IMR-90 (cell line): Measurements from ENCODE around the gene ADCK1. TPM values are rescaled to one million over a fixed set of nuclear protein-coding genes. Genes with fewer than 3 reads are reported as not detected.

Experiments used
- ATAC-seq: fragments of 200-7000 bp; cut with Tn5 transposase; 2 replicates; pipeline ENCODE4 v1.9.1; 2020; ENCODE audit warnings: low read depth, mild to moderate bottlenecking, moderate library complexity
- BruUV-seq: library from RNA; stranded (reverse); fragments of 400-500 nt; replicated peaks from 2 replicates; lab custom pipeline; 2021; lab: Mats Ljungman, UMichigan
- CTCF ChIA-PET: fragments of 300-600 bp; formaldehyde crosslinking; extraction: SDS; loops from one replicate; lab custom pipeline; 2021; ENCODE audit warnings: antibody characterized with exemption; lab: Yijun Ruan, JAX
- POLR2A ChIA-PET: fragments of 300-600 bp; sonication (Branson Sonifier 250); formaldehyde crosslinking; loops from one replicate; lab custom pipeline; 2022; ENCODE audit warnings: antibody characterized with exemption; ENCODE audit not compliant: unreplicated experiment; lab: Charles Lee
- DNase-seq: peaks from one replicate; pipeline ENCODE4 v3.0.0; 2013
- H2AFZ ChIP-seq: replicated peaks from 2 replicates; pipeline ENCODE3; 2013; ENCODE audit warnings: low read length, mild to moderate bottlenecking; ENCODE audit not compliant: poor library complexity
- H2AK5ac ChIP-seq: 2 replicates; pipeline ENCODE4 v1.6.1; 2013; ENCODE audit warnings: low read depth, low read length, inconsistent platforms
- H2AK9ac ChIP-seq: replicated peaks from 2 replicates; pipeline ENCODE3; 2013; ENCODE audit warnings: mild to moderate bottlenecking, low read depth, low read length, moderate library complexity; ENCODE audit not compliant: poor library complexity
- H2BK120ac ChIP-seq: 2 replicates; pipeline ENCODE4 v1.6.1; 2013; ENCODE audit warnings: low read depth, low read length, inconsistent platforms
- H2BK15ac ChIP-seq: 3 replicates; pipeline ENCODE4 v1.6.1; 2013; ENCODE audit warnings: low read depth, low read length, inconsistent platforms
- H2BK20ac ChIP-seq: 2 replicates; pipeline ENCODE4 v1.6.1; 2013; ENCODE audit warnings: low read depth, mild to moderate bottlenecking, inconsistent platforms, low read length, moderate library complexity
- H2BK5ac ChIP-seq: 2 replicates; pipeline ENCODE4 v1.6.1; 2013; ENCODE audit warnings: mild to moderate bottlenecking, low read depth, low read length, inconsistent platforms; ENCODE audit not compliant: poor library complexity, severe bottlenecking
- H3K14ac ChIP-seq: replicated peaks from 2 replicates; pipeline ENCODE4 v1.6.1; 2013; ENCODE audit warnings: low read depth, low read length, inconsistent platforms
- H3K18ac ChIP-seq: 2 replicates; pipeline ENCODE4 v1.6.1; 2013; ENCODE audit warnings: low read depth, low read length, control low read depth
- H3K23ac ChIP-seq: 2 replicates; pipeline ENCODE4 v1.6.1; 2013; ENCODE audit warnings: low read depth, low read length, inconsistent platforms
- H3K27ac ChIP-seq: 2 replicates; pipeline ENCODE4 v1.5.1; 2013; ENCODE audit warnings: mild to moderate bottlenecking, control low read depth, low read length; ENCODE audit not compliant: insufficient read depth
- H3K27me3 ChIP-seq: 2 replicates; pipeline ENCODE4 v1.6.1; 2013; ENCODE audit warnings: low read length; ENCODE audit not compliant: control insufficient read depth, insufficient read depth
- H3K36me3 ChIP-seq: 2 replicates; pipeline ENCODE4 v1.6.1; 2013; ENCODE audit warnings: low read length, mixed read lengths; ENCODE audit not compliant: control insufficient read depth, insufficient read depth
- H3K4ac ChIP-seq: 2 replicates; pipeline ENCODE4 v1.6.1; 2013; ENCODE audit warnings: low read depth, low read length, inconsistent platforms
- H3K4me1 ChIP-seq: 2 replicates; pipeline ENCODE4 v1.6.1; 2013; ENCODE audit warnings: low read length, mixed read lengths; ENCODE audit not compliant: control insufficient read depth, insufficient read depth
- H3K4me2 ChIP-seq: 2 replicates; pipeline ENCODE4 v1.6.1; 2013; ENCODE audit warnings: low read depth, mild to moderate bottlenecking, control low read depth, low read length, moderate library complexity
- H3K4me3 ChIP-seq: 2 replicates; pipeline ENCODE4 v1.5.1; 2013; ENCODE audit warnings: low read depth, mild to moderate bottlenecking, control low read depth, low read length, moderate library complexity; ENCODE audit not compliant: insufficient read depth
- H3K56ac ChIP-seq: 2 replicates; pipeline ENCODE4 v1.6.1; 2013; ENCODE audit warnings: low read length, inconsistent platforms; ENCODE audit not compliant: insufficient read depth; ENCODE audit errors: extremely low read depth
- H3K79me1 ChIP-seq, 2 experiments: 2 replicates each; pipeline ENCODE4 v1.6.1; 2013; ENCODE audit warnings: low read length in 2 of 2, inconsistent platforms in 1 of 2, low read depth in 1 of 2
- H3K9ac ChIP-seq: 2 replicates; pipeline ENCODE4 v1.6.1; 2013; ENCODE audit warnings: low read depth, low read length, control low read depth
- H3K9me1 ChIP-seq: 2 replicates; pipeline ENCODE4 v1.6.1; 2013; ENCODE audit warnings: low read length, inconsistent platforms; ENCODE audit not compliant: insufficient read depth
- H3K9me3 ChIP-seq: 2 replicates; pipeline ENCODE4 v1.6.1; 2013; ENCODE audit warnings: low read length; ENCODE audit not compliant: control insufficient read depth, insufficient read depth
- H4K20me1 ChIP-seq: 2 replicates; pipeline ENCODE4 v1.6.1; 2013; ENCODE audit warnings: low read length, inconsistent platforms; ENCODE audit not compliant: insufficient read depth
- H4K5ac ChIP-seq: 2 replicates; pipeline ENCODE4 v1.6.1; 2013; ENCODE audit warnings: mild to moderate bottlenecking, low read depth, low read length, control low read depth
- H4K8ac ChIP-seq, 2 experiments: 2 replicates each; pipeline ENCODE4 v1.6.1; 2013; ENCODE audit warnings: low read depth in 2 of 2, low read length in 2 of 2, control low read depth in 1 of 2, inconsistent platforms in 1 of 2
- H4K91ac ChIP-seq: 2 replicates; pipeline ENCODE4 v1.6.1; 2013; ENCODE audit warnings: low read depth, low read length, inconsistent platforms; ENCODE audit not compliant: insufficient read depth
- BHLHE40 ChIP-seq: fragments of 150-350 bp; IDR thresholded peaks from 2 replicates; pipeline ENCODE4 v1.6.1; 2016; ENCODE audit warnings: mild to moderate bottlenecking, low read depth, low read length
- CEBPB ChIP-seq: IDR thresholded peaks from 2 replicates; pipeline ENCODE4 v1.6.1; 2012; ENCODE audit warnings: low read depth, low read length, improper control_type of control experiment
- CHD1 ChIP-seq: IDR thresholded peaks from 2 replicates; pipeline ENCODE4 v1.6.1; 2012; ENCODE audit warnings: low read depth, low read length, improper control_type of control experiment
- CTCF ChIP-seq: conservative IDR thresholded peaks from 2 replicates; pipeline ENCODE4 v1.5.1; 2012; ENCODE audit warnings: mild to moderate bottlenecking, low read depth, low read length, improper control_type of control experiment
- ELK1 ChIP-seq: fragments of 150-350 bp; IDR thresholded peaks from 2 replicates; pipeline ENCODE4 v1.6.1; 2016; ENCODE audit warnings: low read depth, mild to moderate bottlenecking, low read length, moderate library complexity, borderline replicate concordance
- FOS ChIP-seq: fragments of 150-350 bp; IDR thresholded peaks from 2 replicates; pipeline ENCODE4 v1.6.1; 2016; ENCODE audit warnings: low read depth, low read length
- MAFK ChIP-seq: IDR thresholded peaks from 2 replicates; pipeline ENCODE4 v1.6.1; 2012; ENCODE audit warnings: low read depth, low read length, improper control_type of control experiment
- MAZ ChIP-seq: IDR thresholded peaks from 2 replicates; pipeline ENCODE4 v1.6.1; 2012; ENCODE audit warnings: low read depth, mild to moderate bottlenecking, low read length, improper control_type of control experiment, moderate library complexity, borderline replicate concordance
- MXI1 ChIP-seq: IDR thresholded peaks from 2 replicates; pipeline ENCODE4 v1.6.1; 2012; ENCODE audit warnings: low read depth, mild to moderate bottlenecking, low read length, moderate library complexity, borderline replicate concordance
- NFE2L2 ChIP-seq: fragments of 150-350 bp; IDR thresholded peaks from 2 replicates; pipeline ENCODE4 v1.6.1; 2016; ENCODE audit warnings: low read depth, mild to moderate bottlenecking, low read length
- POLR2A ChIP-seq: IDR thresholded peaks from 2 replicates; pipeline ENCODE4 v1.6.1; 2012; ENCODE audit warnings: mild to moderate bottlenecking, low read depth, low read length
- RAD21 ChIP-seq: IDR thresholded peaks from 2 replicates; pipeline ENCODE4 v1.6.1; 2012; ENCODE audit warnings: low read length, improper control_type of control experiment
- RCOR1 ChIP-seq: IDR thresholded peaks from 2 replicates; pipeline ENCODE4 v1.6.1; 2012; ENCODE audit warnings: mild to moderate bottlenecking, low read length, improper control_type of control experiment; ENCODE audit not compliant: insufficient replicate concordance
- RFX5 ChIP-seq: IDR thresholded peaks from 2 replicates; pipeline ENCODE4 v1.8.0; 2012; ENCODE audit warnings: low read depth, mild to moderate bottlenecking, low read length, moderate library complexity
- SMC3 ChIP-seq: fragments of 150-350 bp; IDR thresholded peaks from 2 replicates; pipeline ENCODE4 v1.6.1; 2016; ENCODE audit warnings: low read depth, mild to moderate bottlenecking, antibody characterized with exemption, low read length, moderate library complexity
- USF2 ChIP-seq: fragments of 150-350 bp; IDR thresholded peaks from 2 replicates; pipeline ENCODE4 v1.6.1; 2017; ENCODE audit warnings: mild to moderate bottlenecking, antibody characterized with exemption, low read length, low read depth
- WGBS, 2 experiments: methylation state at CpG; one replicate each; pipeline versions ENCODE4 v1.1.5 to v1.1.7; 2013; ENCODE audit warnings: missing lambda C conversion rate in 2 of 2; ENCODE audit not compliant: insufficient read length in 1 of 2; ENCODE audit errors: extremely low coverage in 2 of 2; 5-methylcytosine and 5-hydroxymethylcytosine counted together
- dilution Hi-C: fragments of 300-500 bp; cut with HindIII; formaldehyde crosslinking; loops from one replicate; pipeline ENCODE4 v1.14.3; 2018; ENCODE audit warnings: low sequenced_read_pairs; ENCODE audit not compliant: unreplicated experiment
- in situ Hi-C: fragments of 300-500 bp; cut with MboI; formaldehyde crosslinking; loops from 3 replicates; pipeline ENCODE4 v1.14.3; 2019; ENCODE audit warnings: low sequenced_read_pairs, inconsistent platforms, mixed read lengths
- intact Hi-C: fragments of 100-400 bp; cut with micrococcal nuclease; formaldehyde crosslinking; loops from 2 replicates; pipeline ENCODE4 v1.10.0; 2022
- polyA plus RNA-seq, 3 experiments: library from polyadenylated mRNA; depleted of rRNA; stranded (reverse); fragments of >200 nt; gene quantifications; 2 replicates each; pipeline ENCODE4 v1.2.3, GENCODE V29; 2012; ENCODE audit warnings: low replicate concordance in 1 of 3
- total RNA-seq: library from RNA; depleted of rRNA; stranded (reverse); fragments of >200 nt; gene quantifications from 2 replicates; pipeline ENCODE4 v1.2.3, GENCODE V29; 2012

Gene ADCK1
- total and polyA plus RNA-seq, 2 of the 4 experiments (the other 2 are of a cell fraction), result 1.6 to 4.6 TPM

GRCh38 chr14:77849711-77850110 is 49.8 kb downstream of the ADCK1 start:
- H3K9me1 ChIP-seq, result no peaks in the 10 kb centered on the region
- no peak overlapping the region for H3K4ac ChIP-seq
- no peak overlapping the region for H3K23ac ChIP-seq
- ATAC-seq (no peak; the same call in none of the 2 replicates), DNase-seq (peak; percentile 50)
- H4K20me1 ChIP-seq, result no peaks in the 10 kb centered on the region
- H3K4me3 ChIP-seq, result no peak overlapping the region
- H3K9ac ChIP-seq, result no peak overlapping the region
- ChIA-PET POLR2A (no interaction called here), CTCF (interaction anchor here (0.6 to 0.9 kb wide), 2 partner anchors 11 to 12 kb away, joined by 3 read pairs; no protein-coding TSS in a partner anchor)
- H2BK15ac ChIP-seq, result no peak overlapping the region
- H4K91ac ChIP-seq, result no peak overlapping the region
- no peak overlapping the region for H2AK9ac ChIP-seq
- H3K27ac ChIP-seq, result no peak overlapping the region
- H3K56ac ChIP-seq, result no peak overlapping the region
- no peaks in the 10 kb centered on the region for H3K36me3 ChIP-seq
- no peak overlapping the region for H3K4me2 ChIP-seq
- in situ Hi-C loops (loop anchor here (25.0 kb wide), 2 partner anchors 738 to 988 kb away; no protein-coding TSS in a partner anchor), intact Hi-C loops (no loop called here), dilution Hi-C loops (no loop called here)
- no CpG with 5 or more reads among the region's 1 CpG for WGBS, 2 experiments
- H3K27me3 ChIP-seq, result no peaks in the 10 kb centered on the region
- no TSS peak for BruUV-seq
- no peaks in the 10 kb centered on the region for H3K4me1 ChIP-seq
- H2AFZ ChIP-seq, result no peak overlapping the region
- H3K18ac ChIP-seq, result no peak overlapping the region
- no peak overlapping the region for H2BK5ac ChIP-seq
- no peak overlapping the region for H2BK20ac ChIP-seq
- H3K14ac ChIP-seq, result no peak overlapping the region
- no peaks in the 10 kb centered on the region for H3K9me3 ChIP-seq
- H4K5ac ChIP-seq, result no peak overlapping the region
- H2BK120ac ChIP-seq, result no peak overlapping the region
- TF ChIP-seq NFE2L2 (no peak), CTCF (no peak), USF2 (no peak), MAFK (no peak), RFX5 (no peak), MAZ (no peak), CHD1 (no peak), FOS (no peak), SMC3 (no peak), MXI1 (no peak), RCOR1 (no peak), RAD21 (no peak), CEBPB (no peak), BHLHE40 (no peak), ELK1 (no peak), POLR2A (no peak)
- H3K79me1 ChIP-seq, result no peaks in the 10 kb centered on the region
- no peak overlapping the region for H4K8ac ChIP-seq
- H2AK5ac ChIP-seq, result no peak overlapping the region
